IMR-90 (cell line): Measurements from ENCODE around the gene DYNC1H1. TPM values are rescaled to one million over a fixed set of nuclear protein-coding genes. Genes with fewer than 3 reads are reported as not detected.

Source experiments
- ATAC-seq: fragments of 200-7000 bp; cut with Tn5 transposase; 2 replicates; pipeline ENCODE4 v1.9.1; 2020; ENCODE audit warnings: low read depth, mild to moderate bottlenecking, moderate library complexity
- BruUV-seq: library from RNA; stranded (reverse); fragments of 400-500 nt; replicated peaks from 2 replicates; lab custom pipeline; 2021; lab: Mats Ljungman, UMichigan
- CTCF ChIA-PET: fragments of 300-600 bp; formaldehyde crosslinking; extraction: SDS; loops from one replicate; lab custom pipeline; 2021; ENCODE audit warnings: antibody characterized with exemption; lab: Yijun Ruan, JAX
- POLR2A ChIA-PET: fragments of 300-600 bp; sonication (Branson Sonifier 250); formaldehyde crosslinking; loops from one replicate; lab custom pipeline; 2022; ENCODE audit warnings: antibody characterized with exemption; ENCODE audit not compliant: unreplicated experiment; lab: Charles Lee
- DNase-seq: peaks from one replicate; pipeline ENCODE4 v3.0.0; 2013
- H2AFZ ChIP-seq: replicated peaks from 2 replicates; pipeline ENCODE3; 2013; ENCODE audit warnings: low read length, mild to moderate bottlenecking; ENCODE audit not compliant: poor library complexity
- H2AK5ac ChIP-seq: 2 replicates; pipeline ENCODE4 v1.6.1; 2013; ENCODE audit warnings: low read depth, low read length, inconsistent platforms
- H2AK9ac ChIP-seq: replicated peaks from 2 replicates; pipeline ENCODE3; 2013; ENCODE audit warnings: mild to moderate bottlenecking, low read depth, low read length, moderate library complexity; ENCODE audit not compliant: poor library complexity
- H2BK120ac ChIP-seq: 2 replicates; pipeline ENCODE4 v1.6.1; 2013; ENCODE audit warnings: low read depth, low read length, inconsistent platforms
- H2BK15ac ChIP-seq: 3 replicates; pipeline ENCODE4 v1.6.1; 2013; ENCODE audit warnings: low read depth, low read length, inconsistent platforms
- H2BK20ac ChIP-seq: 2 replicates; pipeline ENCODE4 v1.6.1; 2013; ENCODE audit warnings: low read depth, mild to moderate bottlenecking, inconsistent platforms, low read length, moderate library complexity
- H2BK5ac ChIP-seq: 2 replicates; pipeline ENCODE4 v1.6.1; 2013; ENCODE audit warnings: mild to moderate bottlenecking, low read depth, low read length, inconsistent platforms; ENCODE audit not compliant: poor library complexity, severe bottlenecking
- H3K14ac ChIP-seq: replicated peaks from 2 replicates; pipeline ENCODE4 v1.6.1; 2013; ENCODE audit warnings: low read depth, low read length, inconsistent platforms
- H3K18ac ChIP-seq: 2 replicates; pipeline ENCODE4 v1.6.1; 2013; ENCODE audit warnings: low read depth, low read length, control low read depth
- H3K23ac ChIP-seq: 2 replicates; pipeline ENCODE4 v1.6.1; 2013; ENCODE audit warnings: low read depth, low read length, inconsistent platforms
- H3K27ac ChIP-seq: 2 replicates; pipeline ENCODE4 v1.5.1; 2013; ENCODE audit warnings: mild to moderate bottlenecking, control low read depth, low read length; ENCODE audit not compliant: insufficient read depth
- H3K27me3 ChIP-seq: 2 replicates; pipeline ENCODE4 v1.6.1; 2013; ENCODE audit warnings: low read length; ENCODE audit not compliant: control insufficient read depth, insufficient read depth
- H3K36me3 ChIP-seq: 2 replicates; pipeline ENCODE4 v1.6.1; 2013; ENCODE audit warnings: low read length, mixed read lengths; ENCODE audit not compliant: control insufficient read depth, insufficient read depth
- H3K4ac ChIP-seq: 2 replicates; pipeline ENCODE4 v1.6.1; 2013; ENCODE audit warnings: low read depth, low read length, inconsistent platforms
- H3K4me1 ChIP-seq: 2 replicates; pipeline ENCODE4 v1.6.1; 2013; ENCODE audit warnings: low read length, mixed read lengths; ENCODE audit not compliant: control insufficient read depth, insufficient read depth
- H3K4me2 ChIP-seq: 2 replicates; pipeline ENCODE4 v1.6.1; 2013; ENCODE audit warnings: low read depth, mild to moderate bottlenecking, control low read depth, low read length, moderate library complexity
- H3K4me3 ChIP-seq: 2 replicates; pipeline ENCODE4 v1.5.1; 2013; ENCODE audit warnings: low read depth, mild to moderate bottlenecking, control low read depth, low read length, moderate library complexity; ENCODE audit not compliant: insufficient read depth
- H3K56ac ChIP-seq: 2 replicates; pipeline ENCODE4 v1.6.1; 2013; ENCODE audit warnings: low read length, inconsistent platforms; ENCODE audit not compliant: insufficient read depth; ENCODE audit errors: extremely low read depth
- H3K79me1 ChIP-seq, 2 experiments: 2 replicates each; pipeline ENCODE4 v1.6.1; 2013; ENCODE audit warnings: low read length in 2 of 2, inconsistent platforms in 1 of 2, low read depth in 1 of 2
- H3K9ac ChIP-seq: 2 replicates; pipeline ENCODE4 v1.6.1; 2013; ENCODE audit warnings: low read depth, low read length, control low read depth
- H3K9me1 ChIP-seq: 2 replicates; pipeline ENCODE4 v1.6.1; 2013; ENCODE audit warnings: low read length, inconsistent platforms; ENCODE audit not compliant: insufficient read depth
- H3K9me3 ChIP-seq: 2 replicates; pipeline ENCODE4 v1.6.1; 2013; ENCODE audit warnings: low read length; ENCODE audit not compliant: control insufficient read depth, insufficient read depth
- H4K20me1 ChIP-seq: 2 replicates; pipeline ENCODE4 v1.6.1; 2013; ENCODE audit warnings: low read length, inconsistent platforms; ENCODE audit not compliant: insufficient read depth
- H4K5ac ChIP-seq: 2 replicates; pipeline ENCODE4 v1.6.1; 2013; ENCODE audit warnings: mild to moderate bottlenecking, low read depth, low read length, control low read depth
- H4K8ac ChIP-seq, 2 experiments: 2 replicates each; pipeline ENCODE4 v1.6.1; 2013; ENCODE audit warnings: low read depth in 2 of 2, low read length in 2 of 2, control low read depth in 1 of 2, inconsistent platforms in 1 of 2
- H4K91ac ChIP-seq: 2 replicates; pipeline ENCODE4 v1.6.1; 2013; ENCODE audit warnings: low read depth, low read length, inconsistent platforms; ENCODE audit not compliant: insufficient read depth
- BHLHE40 ChIP-seq: fragments of 150-350 bp; IDR thresholded peaks from 2 replicates; pipeline ENCODE4 v1.6.1; 2016; ENCODE audit warnings: mild to moderate bottlenecking, low read depth, low read length
- CEBPB ChIP-seq: IDR thresholded peaks from 2 replicates; pipeline ENCODE4 v1.6.1; 2012; ENCODE audit warnings: low read depth, low read length, improper control_type of control experiment
- CHD1 ChIP-seq: IDR thresholded peaks from 2 replicates; pipeline ENCODE4 v1.6.1; 2012; ENCODE audit warnings: low read depth, low read length, improper control_type of control experiment
- FOS ChIP-seq: fragments of 150-350 bp; IDR thresholded peaks from 2 replicates; pipeline ENCODE4 v1.6.1; 2016; ENCODE audit warnings: low read depth, low read length
- MAFK ChIP-seq: IDR thresholded peaks from 2 replicates; pipeline ENCODE4 v1.6.1; 2012; ENCODE audit warnings: low read depth, low read length, improper control_type of control experiment
- MAZ ChIP-seq: IDR thresholded peaks from 2 replicates; pipeline ENCODE4 v1.6.1; 2012; ENCODE audit warnings: low read depth, mild to moderate bottlenecking, low read length, improper control_type of control experiment, moderate library complexity, borderline replicate concordance
- MXI1 ChIP-seq: IDR thresholded peaks from 2 replicates; pipeline ENCODE4 v1.6.1; 2012; ENCODE audit warnings: low read depth, mild to moderate bottlenecking, low read length, moderate library complexity, borderline replicate concordance
- POLR2A ChIP-seq: IDR thresholded peaks from 2 replicates; pipeline ENCODE4 v1.6.1; 2012; ENCODE audit warnings: mild to moderate bottlenecking, low read depth, low read length
- RAD21 ChIP-seq: IDR thresholded peaks from 2 replicates; pipeline ENCODE4 v1.6.1; 2012; ENCODE audit warnings: low read length, improper control_type of control experiment
- RCOR1 ChIP-seq: IDR thresholded peaks from 2 replicates; pipeline ENCODE4 v1.6.1; 2012; ENCODE audit warnings: mild to moderate bottlenecking, low read length, improper control_type of control experiment; ENCODE audit not compliant: insufficient replicate concordance
- SMC3 ChIP-seq: fragments of 150-350 bp; IDR thresholded peaks from 2 replicates; pipeline ENCODE4 v1.6.1; 2016; ENCODE audit warnings: low read depth, mild to moderate bottlenecking, antibody characterized with exemption, low read length, moderate library complexity
- USF2 ChIP-seq: fragments of 150-350 bp; IDR thresholded peaks from 2 replicates; pipeline ENCODE4 v1.6.1; 2017; ENCODE audit warnings: mild to moderate bottlenecking, antibody characterized with exemption, low read length, low read depth
- WGBS, 2 experiments: methylation state at CpG; one replicate each; pipeline versions ENCODE4 v1.1.5 to v1.1.7; 2013; ENCODE audit warnings: missing lambda C conversion rate in 2 of 2; ENCODE audit not compliant: insufficient read length in 1 of 2; ENCODE audit errors: extremely low coverage in 2 of 2; 5-methylcytosine and 5-hydroxymethylcytosine counted together
- dilution Hi-C: fragments of 300-500 bp; cut with HindIII; formaldehyde crosslinking; loops from one replicate; pipeline ENCODE4 v1.14.3; 2018; ENCODE audit warnings: low sequenced_read_pairs; ENCODE audit not compliant: unreplicated experiment
- in situ Hi-C: fragments of 300-500 bp; cut with MboI; formaldehyde crosslinking; loops from 3 replicates; pipeline ENCODE4 v1.14.3; 2019; ENCODE audit warnings: low sequenced_read_pairs, inconsistent platforms, mixed read lengths
- intact Hi-C: fragments of 100-400 bp; cut with micrococcal nuclease; formaldehyde crosslinking; loops from 2 replicates; pipeline ENCODE4 v1.10.0; 2022
- polyA plus RNA-seq, 3 experiments: library from polyadenylated mRNA; depleted of rRNA; stranded (reverse); fragments of >200 nt; gene quantifications; 2 replicates each; pipeline ENCODE4 v1.2.3, GENCODE V29; 2012; ENCODE audit warnings: low replicate concordance in 1 of 3
- total RNA-seq: library from RNA; depleted of rRNA; stranded (reverse); fragments of >200 nt; gene quantifications from 2 replicates; pipeline ENCODE4 v1.2.3, GENCODE V29; 2012
- TF ChIP-seq, protein P1 (sequence below): fragments of 150-350 bp; IDR thresholded peaks from 2 replicates; pipeline ENCODE4 v1.6.1; 2016; ENCODE audit warnings: low read depth, mild to moderate bottlenecking, low read length, moderate library complexity, borderline replicate concordance
- TF ChIP-seq, protein P2 (sequence below): conservative IDR thresholded peaks from 2 replicates; pipeline ENCODE4 v1.5.1; 2012; ENCODE audit warnings: mild to moderate bottlenecking, low read depth, low read length, improper control_type of control experiment

Gene DYNC1H1
- total and polyA plus RNA-seq, 2 of the 4 experiments (the other 2 are of a cell fraction), result 240 to 670 TPM

DNA sequence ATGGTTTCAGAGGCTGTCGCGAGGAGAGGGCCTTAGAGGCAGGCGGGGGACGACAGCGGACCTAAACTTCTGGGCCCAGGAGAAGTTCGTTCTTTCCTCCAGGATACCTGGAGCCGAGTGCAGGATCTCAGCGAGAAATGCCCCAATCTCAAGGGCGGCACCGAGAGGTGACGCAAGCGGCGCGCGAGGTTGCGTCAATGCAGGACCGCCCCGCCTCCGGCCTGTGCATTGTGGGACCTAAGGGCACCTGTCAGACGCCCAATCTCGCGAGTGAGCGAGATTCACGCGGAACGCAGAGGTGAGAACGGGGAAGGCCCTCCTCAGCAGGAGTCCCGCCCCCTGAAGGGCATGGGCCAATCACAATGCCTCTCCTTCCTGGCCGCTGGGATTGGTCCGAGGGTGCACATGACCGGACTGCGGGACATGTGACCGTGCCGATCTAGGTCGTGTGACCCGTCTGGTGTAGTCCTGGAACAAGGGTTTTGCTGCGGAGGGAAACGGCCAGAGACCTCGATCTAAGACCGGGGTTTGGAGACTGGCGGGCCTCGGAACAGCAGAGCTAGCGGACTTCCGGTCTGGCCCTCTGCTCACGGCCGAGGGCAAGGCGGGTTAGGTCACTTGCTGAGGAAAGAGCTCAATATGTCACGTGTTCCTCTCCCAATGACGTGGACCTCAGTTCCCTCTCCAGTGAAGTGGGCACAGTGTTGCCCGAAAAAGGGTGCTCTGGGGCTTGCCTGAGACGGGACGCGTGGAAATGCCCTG is 16.3 kb upstream of the DYNC1H1 start:
- intact Hi-C loops, result no loop called here
- Histone ChIP-seq H2BK120ac (peak overlapping the region; percentile 47), H3K9ac (peak overlapping the region; percentile 93), H4K91ac (peak overlapping the region; percentile 95), H3K4ac (peak overlapping the region; percentile 96), H2AK9ac (peak overlapping the region; percentile 99), H2AK5ac (peak overlapping the region; percentile 80), H3K79me1 (peaks cover 9 to 24% of the 10 kb centered on the region in 2 experiments), H3K56ac (peak overlapping the region; percentile 79), H4K8ac (peak overlapping the region; percentile 93 to 99), H3K4me1 (peaks cover 7% of the 10 kb centered on the region; the same call in 1 of the 2 replicates), H4K20me1 (no peaks in the 10 kb centered on the region), H2BK5ac (peak overlapping the region; percentile 81), H4K5ac (peak overlapping the region; percentile 85), H3K27me3 (peaks cover 2% of the 10 kb centered on the region; the same call in 1 of the 2 replicates), H3K14ac (peak overlapping the region; percentile 97), H3K27ac (peak overlapping the region; percentile 89), H3K23ac (peak overlapping the region; percentile 84), H2BK20ac (no peak overlapping the region), H3K4me2 (peak overlapping the region; percentile 89), H3K9me1 (0 out of 2 replicates have a peak, but pooled peaks cover 3% of the 10 kb centered on the region), H3K18ac (peak overlapping the region; percentile 47), H3K9me3 (no peaks in the 10 kb centered on the region), H3K4me3 (peak overlapping the region; percentile 65), H2BK15ac (no peak overlapping the region; the same call in 2 of the 3 replicates), H3K36me3 (no peaks in the 10 kb centered on the region), H2AFZ (peak overlapping the region; percentile 96)
- dilution Hi-C loops, result no loop called here
- CTCF ChIA-PET, result no interaction called here
- in situ Hi-C loops, result no loop called here
- ATAC-seq (peak; percentile 99), DNase-seq (peak; percentile 100)
- POLR2A ChIA-PET, result interaction anchor here (0.5 to 0.8 kb wide), 2 partner anchors 138 to 188 kb away, joined by 3 to 4 read pairs; no protein-coding TSS in a partner anchor
- WGBS, 2 experiments, result 1% methylated on average over 37 of the region's 53 CpGs; no CpG with 5 or more reads in 1 of the 2 experiments
- no TSS peak for BruUV-seq
- peak; percentile 87 for TF ChIP-seq RCOR1
- TF ChIP-seq, protein P1, sequence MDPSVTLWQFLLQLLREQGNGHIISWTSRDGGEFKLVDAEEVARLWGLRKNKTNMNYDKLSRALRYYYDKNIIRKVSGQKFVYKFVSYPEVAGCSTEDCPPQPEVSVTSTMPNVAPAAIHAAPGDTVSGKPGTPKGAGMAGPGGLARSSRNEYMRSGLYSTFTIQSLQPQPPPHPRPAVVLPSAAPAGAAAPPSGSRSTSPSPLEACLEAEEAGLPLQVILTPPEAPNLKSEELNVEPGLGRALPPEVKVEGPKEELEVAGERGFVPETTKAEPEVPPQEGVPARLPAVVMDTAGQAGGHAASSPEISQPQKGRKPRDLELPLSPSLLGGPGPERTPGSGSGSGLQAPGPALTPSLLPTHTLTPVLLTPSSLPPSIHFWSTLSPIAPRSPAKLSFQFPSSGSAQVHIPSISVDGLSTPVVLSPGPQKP, result 0 out of 2 replicates have a peak, but pooled peaks have one; percentile 26
- TF ChIP-seq, protein P2, sequence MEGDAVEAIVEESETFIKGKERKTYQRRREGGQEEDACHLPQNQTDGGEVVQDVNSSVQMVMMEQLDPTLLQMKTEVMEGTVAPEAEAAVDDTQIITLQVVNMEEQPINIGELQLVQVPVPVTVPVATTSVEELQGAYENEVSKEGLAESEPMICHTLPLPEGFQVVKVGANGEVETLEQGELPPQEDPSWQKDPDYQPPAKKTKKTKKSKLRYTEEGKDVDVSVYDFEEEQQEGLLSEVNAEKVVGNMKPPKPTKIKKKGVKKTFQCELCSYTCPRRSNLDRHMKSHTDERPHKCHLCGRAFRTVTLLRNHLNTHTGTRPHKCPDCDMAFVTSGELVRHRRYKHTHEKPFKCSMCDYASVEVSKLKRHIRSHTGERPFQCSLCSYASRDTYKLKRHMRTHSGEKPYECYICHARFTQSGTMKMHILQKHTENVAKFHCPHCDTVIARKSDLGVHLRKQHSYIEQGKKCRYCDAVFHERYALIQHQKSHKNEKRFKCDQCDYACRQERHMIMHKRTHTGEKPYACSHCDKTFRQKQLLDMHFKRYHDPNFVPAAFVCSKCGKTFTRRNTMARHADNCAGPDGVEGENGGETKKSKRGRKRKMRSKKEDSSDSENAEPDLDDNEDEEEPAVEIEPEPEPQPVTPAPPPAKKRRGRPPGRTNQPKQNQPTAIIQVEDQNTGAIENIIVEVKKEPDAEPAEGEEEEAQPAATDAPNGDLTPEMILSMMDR, result no peak
- no peak for TF ChIP-seq MAFK
- peak; percentile 99 for TF ChIP-seq USF2
- TF ChIP-seq MXI1, result no peak
- no peak for TF ChIP-seq CHD1
- TF ChIP-seq POLR2A, result peak; percentile 99
- TF ChIP-seq BHLHE40, result peak; percentile 75
- no peak for TF ChIP-seq SMC3
- peak; percentile 99 for TF ChIP-seq FOS
- TF ChIP-seq RAD21, result no peak
- peak; percentile 99 for TF ChIP-seq CEBPB
- no peak for TF ChIP-seq MAZ
